ENCODE measurements around the gene IL12RB2.
"Not testable (repeated sequence)": the region's sequence is repeated elsewhere in the genome, so short reads cannot be mapped to it uniquely, and the experiment has no call there.

The IL12RB2 gene

GRCh38 chr1:67430358-67431155, 122.9 kb downstream of the IL12RB2 start, which contains the start of gene SERBP1:
SERBP1 (minus strand) TSS chr1:67430402; CDS start chr1:67430300, 102 bp downstream.
- peak; percentile 85 to 87 for DNase-seq (ENCODE audit: low read depth in 2 of 2, low spot score in 1 of 2)

GRCh38 chr1:67431156-67431765, 123.6 kb downstream of the IL12RB2 start:
- DNase-seq (ENCODE audit: low read depth in 2 of 2, low spot score in 1 of 2): no peak

- no peak for DNase-seq (ENCODE audit: low read depth in 2 of 2, low spot score in 1 of 2)
Measured at GRCh38 chr1:67431869-67432578, 124.4 kb downstream of the IL12RB2 start.

GRCh38 chr1:67432745-67433144, 125.1 kb downstream of the IL12RB2 start:
- DNase-seq (ENCODE audit: low read depth in 2 of 2, low spot score in 1 of 2): no peak

GRCh38 chr1:67433837-67434236, 126.2 kb downstream of the IL12RB2 start:
- no peak for DNase-seq (ENCODE audit: low read depth in 2 of 2, low spot score in 1 of 2)

GRCh38 chr1:67434491-67434890, 126.8 kb downstream of the IL12RB2 start:
- no peak for DNase-seq (ENCODE audit: low read depth in 2 of 2, low spot score in 1 of 2)

GRCh38 chr1:67436511-67437055, 128.9 kb downstream of the IL12RB2 start:
- no peak for DNase-seq (ENCODE audit: low read depth in 2 of 2, low spot score in 1 of 2)

- no peak for DNase-seq (ENCODE audit: low read depth in 2 of 2, low spot score in 1 of 2)
Measured at GRCh38 chr1:67437961-67438360, 130.3 kb downstream of the IL12RB2 start.

- DNase-seq (ENCODE audit: low read depth in 2 of 2, low spot score in 1 of 2): no peak
Measured at GRCh38 chr1:67439277-67440029, 131.8 kb downstream of the IL12RB2 start.

GRCh38 chr1:67440339-67440738, 132.7 kb downstream of the IL12RB2 start:
- no peak for DNase-seq (ENCODE audit: low read depth in 2 of 2, low spot score in 1 of 2)

- DNase-seq (ENCODE audit: low read depth in 2 of 2, low spot score in 1 of 2): no peak
Measured at GRCh38 chr1:67441183-67441582, 133.5 kb downstream of the IL12RB2 start.

- DNase-seq (ENCODE audit: low read depth in 2 of 2, low spot score in 1 of 2): no peak
Measured at GRCh38 chr1:67441739-67442281, 134.1 kb downstream of the IL12RB2 start.

- not testable (repeated sequence) for DNase-seq (ENCODE audit: low read depth in 2 of 2, low spot score in 1 of 2)
Measured at GRCh38 chr1:67446014-67446413, 138.3 kb downstream of the IL12RB2 start.

Measured in stimulated activated CD8-positive, alpha-beta memory T cell treated with anti-CD3 and anti-CD28 coated beads, Interleukin-4, amount 100 ng/mL, for 1 hour (primary cell).